GM21515 (cell line): ENCODE results near the gene HOXB7.

Experiments
- ATAC-seq: cut with Tn5 transposase; IDR thresholded peaks from one replicate; pipeline ENCODE4 v1.9.1; 2021; ENCODE audit not compliant: unreplicated experiment

The HOXB7 gene

GRCh38 chr17:48596000-48596734, 14.7 kb downstream of the HOXB7 start:
- no peak for ATAC-seq

DNA sequence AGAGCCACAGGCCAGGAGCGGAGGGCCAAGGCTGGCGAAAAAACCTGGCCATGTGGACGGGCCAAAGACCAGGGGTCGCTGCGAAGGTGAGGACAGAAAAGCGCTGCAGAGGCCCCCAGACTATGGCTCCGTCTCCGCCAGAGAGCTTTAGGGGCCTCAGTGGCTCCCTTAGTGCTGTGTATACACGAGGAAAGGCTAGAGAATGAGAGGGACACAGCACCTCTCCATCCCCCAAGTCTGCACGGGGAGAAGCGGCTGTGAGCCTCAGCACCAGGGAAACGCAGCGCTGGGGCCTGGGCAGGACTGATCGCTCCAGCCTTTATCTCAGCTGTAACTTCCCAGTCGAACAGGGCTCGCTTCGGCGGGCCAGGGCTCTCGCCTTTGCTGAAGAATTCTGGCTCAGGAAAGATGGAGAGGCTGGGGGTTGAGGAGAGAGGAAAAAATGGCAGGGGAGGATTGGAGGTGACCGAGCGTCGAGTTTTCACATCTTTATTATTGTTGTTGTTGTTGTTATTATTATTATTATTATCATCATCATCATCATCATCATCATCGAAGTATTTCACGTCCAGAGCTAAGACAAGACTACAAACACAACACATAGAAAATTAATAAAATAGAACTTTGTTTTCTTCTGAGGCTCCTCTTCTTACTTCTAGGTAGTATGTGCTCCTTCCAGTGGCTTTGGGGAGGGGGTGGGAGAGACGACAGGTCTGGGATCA, 15.4 kb downstream of the HOXB7 start:
- no peak for ATAC-seq

DNA sequence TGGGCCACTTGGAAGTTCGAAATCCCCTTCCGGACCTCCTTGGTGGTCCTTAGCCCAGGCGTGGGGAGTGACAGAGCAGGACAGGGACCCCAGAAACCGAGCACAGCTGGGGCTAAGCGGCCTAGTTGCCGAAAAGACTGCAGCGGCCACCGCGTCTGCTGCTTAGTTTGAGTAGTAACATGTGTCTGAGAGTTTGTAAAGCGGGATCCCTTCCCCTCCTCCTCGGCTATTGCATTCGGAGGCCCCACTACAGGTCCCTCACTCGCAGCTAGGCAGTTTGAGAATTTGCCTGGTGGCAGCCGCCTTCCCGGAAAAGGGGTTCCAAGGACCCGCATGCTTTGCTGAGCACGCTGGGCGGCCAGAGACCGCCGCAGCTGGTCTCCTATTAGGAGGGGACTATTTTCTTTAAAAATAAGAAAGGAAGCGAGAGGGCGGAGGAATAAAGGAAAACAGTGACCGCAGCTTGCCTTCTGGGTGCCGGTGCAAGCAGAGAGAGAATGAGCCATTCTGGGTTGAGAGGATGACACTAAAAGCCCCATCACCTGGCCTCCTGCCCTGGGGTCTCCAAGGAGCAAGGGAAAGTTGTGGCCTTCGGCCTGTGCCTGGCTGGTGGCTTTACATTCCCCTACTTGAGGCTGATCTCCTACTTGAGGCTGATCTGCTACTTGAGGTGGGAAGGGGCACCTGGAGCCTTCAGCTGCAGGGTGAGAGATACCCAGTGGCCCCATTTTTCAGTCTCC, 16.1 kb downstream of the HOXB7 start:
- no peak for ATAC-seq

DNA sequence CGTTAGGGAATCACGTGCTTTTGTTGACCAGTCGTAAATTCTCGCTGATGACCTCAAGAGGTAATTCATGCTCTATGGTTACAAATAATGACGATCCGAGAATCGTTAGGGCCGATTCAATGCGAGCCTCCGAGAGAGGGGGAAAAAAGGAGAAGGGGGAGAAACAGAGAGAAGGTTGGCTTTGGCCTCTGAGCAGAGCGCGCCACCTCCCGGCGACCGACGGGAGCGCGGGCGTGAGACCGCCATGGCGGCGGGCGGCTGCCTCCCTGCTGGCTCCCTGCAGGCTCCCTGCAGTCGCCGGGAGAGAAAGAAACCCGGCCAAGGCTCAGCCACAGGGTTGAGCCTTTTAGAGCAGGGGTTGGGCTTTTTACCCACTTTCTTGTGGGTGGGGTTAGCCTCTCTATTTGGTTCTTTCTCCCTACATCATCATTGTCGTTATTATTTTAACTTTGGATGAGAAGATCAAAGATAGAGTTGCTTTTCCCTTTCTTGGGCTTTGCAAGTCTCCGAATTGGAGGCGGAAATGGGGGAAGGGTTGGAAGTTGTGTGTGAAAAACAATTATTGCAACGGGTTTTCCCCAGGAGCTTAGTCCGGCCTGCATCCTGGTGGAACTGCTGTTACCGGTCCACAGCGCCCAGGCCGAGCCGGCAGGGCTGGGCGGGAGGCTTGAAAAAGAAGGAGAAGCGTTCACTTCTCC, 16.8 kb downstream of the HOXB7 start:
- no peak for ATAC-seq

DNA sequence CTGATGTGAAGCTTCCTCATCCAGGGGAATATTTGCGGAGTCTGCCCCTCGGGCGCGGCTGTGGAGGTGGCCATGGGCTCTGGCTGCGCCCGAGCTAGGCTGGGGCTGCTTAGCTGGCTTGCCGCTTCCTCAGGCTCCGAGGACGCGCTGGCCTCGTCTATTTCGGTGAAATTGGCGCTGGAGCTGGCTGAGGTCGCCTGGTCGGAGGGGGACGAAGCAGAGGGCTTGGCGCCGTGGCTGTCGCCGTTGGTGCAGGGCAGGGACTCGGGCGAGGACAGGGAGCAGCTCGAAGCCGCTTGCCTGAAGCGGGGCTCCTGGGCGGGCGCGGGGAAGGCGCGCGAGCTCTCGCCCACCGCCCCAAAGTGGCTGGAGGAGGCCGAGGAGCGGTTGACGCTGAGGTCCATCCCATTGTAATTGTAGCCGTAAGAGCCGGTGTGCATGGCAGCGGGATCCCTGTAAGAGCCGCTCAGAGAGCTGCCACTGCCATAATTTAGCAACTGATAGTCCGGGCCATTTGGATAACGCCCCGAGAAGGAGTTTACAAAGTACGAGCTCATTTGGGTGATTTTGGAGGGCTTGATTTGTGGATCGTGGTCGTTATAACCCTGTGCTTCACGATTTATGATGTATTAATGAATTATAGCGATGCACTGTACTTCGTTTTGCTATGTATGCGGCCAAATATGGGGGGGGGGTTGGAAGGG, 17.5 kb downstream of the HOXB7 start, which contains the start of gene HOXB5:
TSS of gene HOXB5 (minus strand) at position 654 of the 704 bp plus-strand sequence. CDS start at position 557, 97 bp downstream.
- ATAC-seq: no peak

GRCh38 chr17:48592577-48592976, 18.2 kb downstream of the HOXB7 start:
- ATAC-seq: no peak

DNA sequence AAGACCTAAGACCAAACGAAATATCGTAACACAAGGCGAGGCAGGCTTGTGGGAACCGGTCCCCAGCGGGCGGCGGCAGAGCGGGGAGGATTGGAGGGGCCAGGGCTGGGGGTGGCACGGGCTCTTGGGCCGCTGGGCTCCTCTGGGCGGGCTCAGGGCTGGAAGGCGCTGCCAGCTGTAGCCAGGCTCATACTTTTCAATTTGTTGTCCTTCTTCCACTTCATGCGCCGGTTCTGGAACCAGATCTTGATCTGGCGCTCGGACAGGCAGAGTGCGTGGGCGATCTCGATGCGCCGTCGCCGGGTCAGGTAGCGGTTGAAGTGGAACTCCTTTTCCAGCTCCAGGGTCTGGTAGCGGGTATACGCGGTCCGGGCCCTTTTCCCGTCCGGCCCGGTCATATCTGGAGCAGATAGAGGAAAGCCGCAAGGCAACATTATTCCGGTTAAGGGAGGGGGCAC, 18.7 kb downstream of the HOXB7 start:
- no peak for ATAC-seq

GRCh38 chr17:48591255-48592056, 19.4 kb downstream of the HOXB7 start:
- no peak for ATAC-seq

GRCh38 chr17:48590607-48591161, 20.1 kb downstream of the HOXB7 start:
- ATAC-seq: no peak

DNA sequence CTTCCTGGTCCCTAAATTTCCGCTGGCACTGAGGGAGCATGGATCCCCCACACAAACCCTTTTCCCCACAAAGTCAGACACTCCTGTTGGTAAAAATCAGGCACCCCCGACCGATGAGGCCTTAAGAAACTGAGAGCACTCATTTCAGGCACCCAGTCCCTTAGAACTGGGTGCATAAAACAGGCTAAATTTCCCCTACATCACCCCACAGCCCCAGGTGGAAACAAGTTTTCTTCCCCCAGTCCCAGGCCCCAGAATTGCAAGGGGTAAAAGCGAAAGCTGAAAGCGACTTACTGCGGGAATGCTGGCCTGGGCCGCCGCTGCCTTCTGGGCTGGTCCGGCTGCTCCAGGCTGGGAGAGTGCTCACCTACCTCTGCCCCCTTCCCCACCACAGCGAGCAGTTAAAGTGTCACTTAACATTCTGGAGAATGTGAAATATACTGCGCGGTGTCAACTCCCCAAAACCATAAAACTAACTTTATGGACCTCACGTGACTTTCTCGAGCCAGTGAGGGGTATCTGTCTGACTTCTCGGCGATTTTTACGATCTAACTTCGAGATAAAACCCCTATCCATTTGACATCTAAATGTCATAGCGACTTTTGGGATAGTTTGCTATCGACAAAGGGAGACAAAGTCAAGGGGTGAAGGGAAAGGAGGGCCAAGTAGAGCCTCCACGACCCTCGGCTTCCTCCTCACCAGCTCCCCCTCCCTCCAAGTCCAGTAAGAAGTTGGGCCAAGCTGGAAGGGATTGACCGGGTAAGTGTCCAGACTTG, 20.8 kb downstream of the HOXB7 start, which contains the start of gene HOXB3:
TSS of gene HOXB3 (minus strand) at position 411 of the 776 bp plus-strand sequence. CDS start 37,767 bp downstream, outside the sequence.
- no peak for ATAC-seq

DNA sequence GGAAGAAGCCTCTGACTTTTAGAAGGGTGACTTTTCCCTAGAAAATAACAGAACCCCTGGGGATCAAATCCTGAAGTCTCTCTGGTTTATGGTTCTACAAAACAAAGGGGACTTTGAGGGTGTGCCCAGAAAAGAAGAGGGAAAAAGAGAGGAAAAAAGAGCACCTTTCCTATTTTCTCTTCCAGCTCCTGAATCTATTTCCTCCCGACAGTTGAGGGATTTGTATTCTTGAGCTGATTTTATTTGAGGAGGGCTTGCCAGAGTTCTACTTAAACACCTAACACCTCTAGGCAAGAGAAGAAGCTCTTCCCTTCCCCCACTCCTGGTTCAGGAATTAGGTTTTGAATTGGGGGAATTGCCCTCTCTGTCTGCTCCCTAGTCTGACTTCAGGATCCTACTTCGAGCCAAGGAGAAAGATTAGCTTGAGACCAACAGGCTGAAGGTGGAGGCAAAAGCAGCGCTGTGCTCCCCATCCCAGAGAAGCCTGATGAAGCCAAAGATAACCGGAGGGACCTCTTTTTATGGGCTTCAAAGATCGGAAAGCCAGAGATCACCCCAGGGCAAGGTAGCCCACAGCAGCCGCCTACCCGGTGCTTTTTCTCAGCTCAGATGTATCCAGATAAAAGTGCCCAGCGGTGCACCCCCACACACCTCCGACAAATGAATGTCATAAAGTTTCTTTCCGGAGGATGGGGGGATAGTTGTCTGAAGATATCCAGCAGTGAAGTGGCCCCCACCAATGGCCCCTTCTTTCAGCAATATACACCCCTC, 21.6 kb downstream of the HOXB7 start:
- ATAC-seq: no peak

DNA sequence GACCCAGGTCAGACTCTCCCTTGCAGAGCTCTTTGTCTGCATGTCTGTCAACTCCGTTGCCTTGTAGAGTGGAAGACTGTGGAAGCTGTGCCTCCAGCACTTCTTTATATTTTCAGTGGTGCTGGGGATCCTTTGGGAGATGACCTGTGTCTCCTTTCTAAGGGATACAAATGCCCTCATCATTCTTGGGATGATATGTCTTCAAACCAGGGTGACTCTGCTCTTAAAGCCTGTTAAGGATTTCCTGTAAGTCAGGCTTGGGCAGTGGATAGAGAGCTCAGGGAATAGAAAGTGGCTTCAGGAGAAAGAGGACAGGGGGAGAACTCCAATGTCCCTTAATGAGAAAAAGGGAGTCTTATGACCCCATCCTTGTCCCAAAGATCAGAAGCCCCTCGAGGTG, 22.3 kb downstream of the HOXB7 start:
- no peak for ATAC-seq

- no peak for ATAC-seq
These were observed 22.8 kb downstream of the HOXB7 start for GRCh38 chr17:48588074-48588415.

DNA sequence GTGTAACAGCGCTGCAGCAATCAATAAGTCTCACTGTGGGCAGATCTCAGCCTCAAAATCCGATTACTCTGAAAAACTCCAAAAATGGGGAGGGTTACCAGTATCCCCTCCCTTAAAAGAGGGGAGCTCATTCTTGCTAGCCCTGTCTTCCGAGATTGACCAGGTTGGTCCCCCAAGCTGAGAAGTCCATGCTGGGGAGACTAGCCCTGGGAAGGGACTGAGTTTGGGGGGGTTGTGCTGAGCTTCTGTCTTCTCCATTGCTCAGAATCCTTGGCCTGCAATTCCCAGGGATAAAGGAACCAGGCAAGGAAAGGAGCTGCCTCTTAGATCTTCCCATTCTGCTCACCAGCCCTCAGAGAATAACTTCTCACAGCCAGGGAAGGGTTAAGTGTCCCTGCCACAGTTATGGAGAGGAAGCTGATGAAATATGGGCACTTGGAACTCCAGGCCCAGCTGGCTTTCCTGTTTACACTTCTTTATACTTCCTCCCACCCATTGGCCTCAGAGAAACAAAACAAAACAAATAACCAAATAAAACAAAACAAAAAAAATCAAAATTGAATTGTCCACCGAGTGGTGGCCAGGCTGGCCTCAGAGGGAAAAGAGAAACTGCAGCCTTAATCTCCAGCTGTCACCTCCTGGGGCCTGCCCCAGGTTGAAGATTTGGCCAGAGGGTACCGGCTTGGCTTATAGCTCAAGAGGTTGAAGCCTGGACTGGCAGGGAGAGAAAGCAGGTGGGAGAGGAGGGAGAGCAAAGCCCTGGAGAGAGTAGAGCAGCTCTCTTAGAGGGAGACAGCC, 23.3 kb downstream of the HOXB7 start:
- no peak for ATAC-seq

DNA sequence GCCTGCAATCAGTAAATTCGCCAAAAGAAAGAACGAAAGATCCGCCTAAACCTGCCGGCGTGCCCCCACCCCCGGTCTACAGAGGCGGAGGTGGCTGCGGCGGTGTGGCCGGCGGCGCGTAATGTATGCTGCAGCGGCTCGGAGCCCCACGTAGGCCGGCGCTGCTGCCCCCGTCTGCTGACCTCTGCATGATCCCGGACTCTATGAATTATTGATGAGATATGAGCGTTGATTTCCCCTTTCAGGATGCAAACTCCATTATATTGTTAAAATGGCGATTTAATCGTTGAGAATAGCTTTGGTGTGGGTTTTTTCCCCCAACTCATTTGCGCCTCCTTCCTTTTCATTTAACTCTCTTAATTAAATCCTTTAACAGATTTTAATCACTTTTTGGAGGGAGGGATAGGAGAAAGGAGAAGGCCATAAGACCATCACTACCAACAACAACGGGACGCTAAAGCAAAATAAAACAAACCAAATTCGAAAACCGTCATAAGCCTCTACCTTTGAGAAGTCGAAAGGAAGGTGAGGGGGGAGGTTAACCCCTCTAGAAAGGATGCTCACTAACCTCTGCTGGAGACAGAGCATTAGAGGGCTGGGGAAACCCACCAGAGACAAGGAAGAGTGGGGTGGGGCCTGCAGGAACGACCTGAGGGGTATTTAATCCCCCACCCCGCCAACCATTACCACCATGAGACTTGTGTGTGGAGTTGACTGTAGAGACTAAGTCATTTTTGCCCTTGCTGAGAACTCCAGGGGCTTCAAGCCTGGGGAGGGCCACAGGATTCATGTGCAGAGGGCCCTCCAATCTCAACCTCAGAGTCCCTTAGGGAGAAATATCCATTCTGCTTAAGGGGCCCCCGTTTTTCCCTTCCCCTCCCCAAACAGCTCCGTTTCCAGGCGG, 24.2 kb downstream of the HOXB7 start:
- ATAC-seq: no peak

- ATAC-seq: no peak
These were observed 26.5 kb downstream of the HOXB7 start for GRCh38 chr17:48584223-48584741.
